GM19239 (cell line): ENCODE results near the gene C1orf174.

Experiments
- DNase-seq: peaks from one replicate; pipeline ENCODE4 v3.0.0; 2011; ENCODE audit warnings: low spot score; ENCODE audit not compliant: insufficient read length
- FAIRE-seq: peaks from 2 replicates; lab custom pipeline; 2011; peaks lifted over from hg19 to GRCh38; lab: Jason Lieb, UNC

The C1orf174 gene

GRCh38 chr1:3846541-3846940 lies 53.5 kb downstream of the C1orf174 start:
- FAIRE-seq (no peak), DNase-seq (no peak)

- FAIRE-seq, result no peak
Observed at GRCh38 chr1:3842912-3843311, 57.2 kb downstream of the C1orf174 start.

GRCh38 chr1:3841491-3841890 lies 58.6 kb downstream of the C1orf174 start:
- FAIRE-seq (no peak), DNase-seq (no peak)

More at GRCh38 chr1:3842912-3843311, 57.2 kb downstream of the C1orf174 start:
- DNase-seq, result no peak
